ENCODE data around the gene FBXL13. TPM values are rescaled to one million over a fixed set of nuclear protein-coding genes. Genes with fewer than 3 reads are reported as not detected.
"Not testable (repeated sequence)": the region's sequence is repeated elsewhere in the genome, so short reads cannot be mapped to it uniquely, and the experiment has no call there.

FBXL13 gene
- total RNA-seq, 1 donor = 2.2 TPM

DNA sequence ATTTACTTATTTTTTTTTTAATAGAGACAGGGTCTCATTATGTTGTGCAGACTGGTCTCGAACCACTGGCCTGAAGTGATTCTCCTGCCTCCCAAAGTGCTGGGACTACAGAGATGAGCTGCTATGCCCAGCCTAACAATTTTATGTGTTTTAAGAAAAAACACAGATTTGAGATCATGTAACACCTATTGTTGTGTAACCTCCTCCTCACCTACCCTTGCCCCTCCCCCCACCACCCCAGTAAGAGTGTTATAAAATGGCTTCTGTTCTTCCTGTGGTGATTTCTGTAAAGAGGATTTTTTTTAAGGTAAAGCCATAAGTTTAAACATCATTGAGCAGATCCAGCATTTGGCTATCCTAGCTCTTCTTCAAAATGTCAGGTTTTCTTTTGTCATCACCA lies 7.9 kb upstream of the FBXL13 start:
- peaks cover 35% of the 10 kb centered on the region for H3K36me3 ChIP-seq (ENCODE audit: insufficient read depth, low read length)
- no peak overlapping the region for H3K27ac ChIP-seq (ENCODE audit: low read depth, low read length)
- peaks cover 48% of the 10 kb centered on the region for H3K79me2 ChIP-seq (ENCODE audit: insufficient read depth, low read length)
- no peaks in the 10 kb centered on the region for H3K4me1 ChIP-seq (ENCODE audit: insufficient read depth, low read length)
- no peak for DNase-seq (ENCODE audit: insufficient read length, low spot score, missing footprints)
- H3K4me2 ChIP-seq (ENCODE audit: insufficient read depth, low read length) = no peak overlapping the region
- H2AFZ ChIP-seq (ENCODE audit: low read length) = no peak overlapping the region
- H3K4me3 ChIP-seq (ENCODE audit: insufficient read depth, low read length) = no peak overlapping the region
- no peaks in the 10 kb centered on the region for H3K9me3 ChIP-seq (ENCODE audit: low read depth, low read length)
- no peak for TF ChIP-seq CTCF (IDR thresholded peaks at IDR 0.05; ENCODE audit: extremely low read depth, low read depth, low read length)
- H3K27me3 ChIP-seq (ENCODE audit: insufficient read depth, low read length) = no peaks in the 10 kb centered on the region
- peaks cover under 1% of the 10 kb centered on the region for H4K20me1 ChIP-seq (ENCODE audit: insufficient read depth, low read length)

DNA sequence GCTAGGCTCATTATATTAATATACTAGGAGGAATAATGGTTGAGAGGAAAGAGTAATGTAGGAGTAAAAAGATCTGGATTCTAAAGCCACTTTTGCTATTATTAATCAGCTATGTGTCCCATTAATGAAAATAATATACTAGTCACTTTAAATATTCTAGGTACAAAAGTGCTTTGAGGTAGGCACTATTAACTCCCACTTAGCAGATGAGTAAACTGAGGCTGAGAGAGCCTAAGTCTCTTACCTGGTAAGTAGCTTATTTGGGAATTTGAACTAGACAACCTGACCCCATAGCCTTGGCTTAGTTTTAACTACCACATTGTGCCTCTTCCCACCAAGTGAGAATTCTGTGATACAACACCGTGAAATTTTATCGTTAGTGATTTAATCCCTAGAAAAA lies 6.3 kb upstream of the FBXL13 start:
- Histone ChIP-seq H3K36me3 (ENCODE audit: insufficient read depth, low read length) (peaks cover 24% of the 10 kb centered on the region), H3K27ac (ENCODE audit: low read depth, low read length) (no peak overlapping the region), H3K4me3 (ENCODE audit: insufficient read depth, low read length) (no peak overlapping the region), H3K4me2 (ENCODE audit: insufficient read depth, low read length) (no peak overlapping the region), H3K79me2 (ENCODE audit: insufficient read depth, low read length) (peaks cover 64% of the 10 kb centered on the region), H2AFZ (ENCODE audit: low read length) (no peak overlapping the region), H4K20me1 (ENCODE audit: insufficient read depth, low read length) (peaks cover 8% of the 10 kb centered on the region), H3K4me1 (ENCODE audit: insufficient read depth, low read length) (peaks cover 5% of the 10 kb centered on the region), H3K27me3 (ENCODE audit: insufficient read depth, low read length) (no peaks in the 10 kb centered on the region), H3K9me3 (ENCODE audit: low read depth, low read length) (no peaks in the 10 kb centered on the region)
- no peak for DNase-seq (ENCODE audit: insufficient read length, low spot score, missing footprints)
- no peak for TF ChIP-seq CTCF (IDR thresholded peaks at IDR 0.05; ENCODE audit: extremely low read depth, low read depth, low read length)

- Histone ChIP-seq H3K4me2 (ENCODE audit: insufficient read depth, low read length) (no peak overlapping the region), H4K20me1 (ENCODE audit: insufficient read depth, low read length) (peaks cover 9% of the 10 kb centered on the region), H3K4me3 (ENCODE audit: insufficient read depth, low read length) (no peak overlapping the region), H3K4me1 (ENCODE audit: insufficient read depth, low read length) (peaks cover 7% of the 10 kb centered on the region), H3K27me3 (ENCODE audit: insufficient read depth, low read length) (no peaks in the 10 kb centered on the region), H3K79me2 (ENCODE audit: insufficient read depth, low read length) (peaks cover 69% of the 10 kb centered on the region), H3K27ac (ENCODE audit: low read depth, low read length) (no peak overlapping the region), H3K9me3 (ENCODE audit: low read depth, low read length) (no peaks in the 10 kb centered on the region), H2AFZ (ENCODE audit: low read length) (no peak overlapping the region), H3K36me3 (ENCODE audit: insufficient read depth, low read length) (peaks cover 19% of the 10 kb centered on the region)
- no peak for TF ChIP-seq CTCF (IDR thresholded peaks at IDR 0.05; ENCODE audit: extremely low read depth, low read depth, low read length)
- DNase-seq (ENCODE audit: insufficient read length, low spot score, missing footprints) = no peak
Measured at GRCh38 chr7:103079836-103080235, 5.2 kb upstream of the FBXL13 start.

DNA sequence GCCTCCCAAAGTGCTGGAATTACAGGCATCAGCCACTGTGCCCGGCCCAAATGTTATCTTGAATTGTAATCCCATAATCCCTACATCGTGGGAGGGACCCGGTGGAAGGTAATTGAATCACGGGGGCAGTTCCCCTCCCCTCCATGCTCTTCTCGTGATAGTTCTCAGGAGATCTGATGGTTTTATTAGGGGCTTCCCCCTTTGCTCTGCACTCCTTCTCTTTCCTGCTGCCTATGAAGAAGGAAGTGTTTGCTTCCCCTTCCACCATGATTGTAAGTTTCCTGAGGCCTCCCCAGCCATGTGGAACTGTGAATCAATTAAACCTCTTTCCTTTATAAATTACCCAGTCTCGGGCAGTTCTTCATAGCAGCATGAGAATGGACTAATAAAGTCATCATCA lies 3.6 kb upstream of the FBXL13 start:
- not testable (repeated sequence) for H2AFZ ChIP-seq (ENCODE audit: low read length); DNase-seq (ENCODE audit: insufficient read length, low spot score, missing footprints); H3K4me2 ChIP-seq (ENCODE audit: insufficient read depth, low read length); H3K9me3 ChIP-seq (ENCODE audit: low read depth, low read length); H3K27ac ChIP-seq (ENCODE audit: low read depth, low read length); H3K27me3 ChIP-seq (ENCODE audit: insufficient read depth, low read length); H3K4me3 ChIP-seq (ENCODE audit: insufficient read depth, low read length); H3K36me3 ChIP-seq (ENCODE audit: insufficient read depth, low read length); H4K20me1 ChIP-seq (ENCODE audit: insufficient read depth, low read length)
- Histone ChIP-seq H3K4me1 (ENCODE audit: insufficient read depth, low read length) (peaks cover 13% of the 10 kb centered on the region), H3K79me2 (ENCODE audit: insufficient read depth, low read length) (peaks cover 69% of the 10 kb centered on the region)

Measured in osteoblast (primary cell).